Peyer's patch (tissue), 4 donors: ENCODE data around the gene VRK1.

Source experiments
- CTCF ChIP-seq, 6 experiments: fragments of 450-650 bp in 4 of 6; fragments of 200-600 bp in 2 of 6; sonication (generic) in 1 of 6; IDR thresholded peaks; one replicate each; pipeline ENCODE4 v1.5.1; 2017 to 2019; ENCODE audit warnings: antibody characterized with exemption in 6 of 6, mild to moderate bottlenecking in 3 of 6, moderate library complexity in 1 of 6
- POLR2A ChIP-seq, 2 donors: fragments of 450-650 bp; IDR thresholded peaks; one replicate each; pipeline ENCODE4 v1.5.1; 2017; ENCODE audit warnings: antibody characterized with exemption in 2 of 2, mild to moderate bottlenecking in 2 of 2, moderate library complexity in 2 of 2

- TF ChIP-seq POLR2A (IDR thresholded peaks at IDR 0.05): no peak
- no peak for TF ChIP-seq CTCF (IDR thresholded peaks at IDR 0.05)
Measured at GRCh38 chr14:96874127-96874526, 76.9 kb downstream of the VRK1 start.
